Measurements from ENCODE around the gene IZUMO1.

Gene IZUMO1

DNA sequence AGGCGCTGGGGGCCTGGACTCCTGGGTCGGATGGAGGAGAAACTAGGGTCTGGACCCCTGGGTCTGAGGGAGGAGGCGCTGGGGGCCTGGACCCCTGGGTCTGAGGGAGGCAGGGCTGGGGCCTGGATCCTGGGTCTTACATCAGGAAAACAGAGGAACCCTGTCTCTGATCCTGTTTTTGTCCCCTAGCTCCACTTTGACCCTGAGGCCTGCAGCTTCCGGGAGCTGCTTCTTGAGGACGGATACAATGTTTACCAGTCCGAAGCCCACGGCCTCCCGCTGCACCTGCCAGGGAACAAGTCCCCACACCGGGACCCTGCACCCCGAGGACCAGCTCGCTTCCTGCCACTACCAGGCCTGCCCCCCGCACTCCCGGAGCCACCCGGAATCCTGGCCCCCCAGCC, 11.0 kb upstream of the IZUMO1 start:
- no peak overlapping the region for H3K4me3 ChIP-seq (ENCODE audit: low read depth, low read length)
- TF ChIP-seq MYC (IDR thresholded peaks at IDR 0.05; ENCODE audit: low read depth, low read length) (no peak), POLR2A (IDR thresholded peaks at IDR 0.05; ENCODE audit: extremely low read depth, insufficient read length) (no peak)
- TF ChIP-seq, protein P1, sequence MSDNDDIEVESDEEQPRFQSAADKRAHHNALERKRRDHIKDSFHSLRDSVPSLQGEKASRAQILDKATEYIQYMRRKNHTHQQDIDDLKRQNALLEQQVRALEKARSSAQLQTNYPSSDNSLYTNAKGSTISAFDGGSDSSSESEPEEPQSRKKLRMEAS (IDR thresholded peaks at IDR 0.05; ENCODE audit: low read depth, low read length) = no peak
- TF ChIP-seq, protein P2, sequence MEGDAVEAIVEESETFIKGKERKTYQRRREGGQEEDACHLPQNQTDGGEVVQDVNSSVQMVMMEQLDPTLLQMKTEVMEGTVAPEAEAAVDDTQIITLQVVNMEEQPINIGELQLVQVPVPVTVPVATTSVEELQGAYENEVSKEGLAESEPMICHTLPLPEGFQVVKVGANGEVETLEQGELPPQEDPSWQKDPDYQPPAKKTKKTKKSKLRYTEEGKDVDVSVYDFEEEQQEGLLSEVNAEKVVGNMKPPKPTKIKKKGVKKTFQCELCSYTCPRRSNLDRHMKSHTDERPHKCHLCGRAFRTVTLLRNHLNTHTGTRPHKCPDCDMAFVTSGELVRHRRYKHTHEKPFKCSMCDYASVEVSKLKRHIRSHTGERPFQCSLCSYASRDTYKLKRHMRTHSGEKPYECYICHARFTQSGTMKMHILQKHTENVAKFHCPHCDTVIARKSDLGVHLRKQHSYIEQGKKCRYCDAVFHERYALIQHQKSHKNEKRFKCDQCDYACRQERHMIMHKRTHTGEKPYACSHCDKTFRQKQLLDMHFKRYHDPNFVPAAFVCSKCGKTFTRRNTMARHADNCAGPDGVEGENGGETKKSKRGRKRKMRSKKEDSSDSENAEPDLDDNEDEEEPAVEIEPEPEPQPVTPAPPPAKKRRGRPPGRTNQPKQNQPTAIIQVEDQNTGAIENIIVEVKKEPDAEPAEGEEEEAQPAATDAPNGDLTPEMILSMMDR (IDR thresholded peaks at IDR 0.05; ENCODE audit: low read depth, low read length) = no peak
- DNase-seq (ENCODE audit: low read depth) = no peak

DNA sequence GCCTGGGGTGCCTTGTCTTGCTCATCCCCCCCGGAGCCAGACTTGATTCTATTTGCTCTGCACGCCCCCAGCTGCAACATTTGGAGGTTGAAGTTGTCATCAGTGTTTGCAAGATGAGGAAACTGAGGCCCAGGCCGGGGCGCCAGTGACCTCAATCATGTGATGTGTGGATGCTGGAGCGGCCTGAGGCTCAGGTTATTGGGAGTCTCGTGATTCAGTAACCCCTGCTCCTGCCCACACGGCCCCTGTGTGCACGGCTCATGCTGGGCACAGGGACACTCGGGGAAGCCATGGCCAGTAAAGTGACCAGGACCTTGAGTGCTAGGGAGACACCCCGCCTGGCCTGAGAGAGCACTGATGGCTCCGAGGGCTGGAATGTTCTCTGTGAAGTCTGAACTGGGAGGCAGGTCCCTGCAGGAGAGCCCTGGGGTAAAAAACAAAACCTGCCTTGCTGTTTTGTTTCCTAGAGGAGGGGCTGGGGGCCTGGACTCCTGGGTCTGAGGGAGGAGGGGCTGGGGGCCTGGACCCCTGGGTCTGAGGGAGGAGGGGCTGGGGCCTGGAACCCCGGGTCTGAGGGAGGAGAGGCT, 10.5 kb upstream of the IZUMO1 start:
- TF ChIP-seq, protein P2 (IDR thresholded peaks at IDR 0.05; ENCODE audit: low read depth, low read length) = no peak
- TF ChIP-seq POLR2A (IDR thresholded peaks at IDR 0.05; ENCODE audit: extremely low read depth, insufficient read length) (no peak), MYC (IDR thresholded peaks at IDR 0.05; ENCODE audit: low read depth, low read length) (no peak)
- TF ChIP-seq, protein P1 (IDR thresholded peaks at IDR 0.05; ENCODE audit: low read depth, low read length) = no peak
- no peak for DNase-seq (ENCODE audit: low read depth)
- no peak overlapping the region for H3K4me3 ChIP-seq (ENCODE audit: low read depth, low read length)

DNA sequence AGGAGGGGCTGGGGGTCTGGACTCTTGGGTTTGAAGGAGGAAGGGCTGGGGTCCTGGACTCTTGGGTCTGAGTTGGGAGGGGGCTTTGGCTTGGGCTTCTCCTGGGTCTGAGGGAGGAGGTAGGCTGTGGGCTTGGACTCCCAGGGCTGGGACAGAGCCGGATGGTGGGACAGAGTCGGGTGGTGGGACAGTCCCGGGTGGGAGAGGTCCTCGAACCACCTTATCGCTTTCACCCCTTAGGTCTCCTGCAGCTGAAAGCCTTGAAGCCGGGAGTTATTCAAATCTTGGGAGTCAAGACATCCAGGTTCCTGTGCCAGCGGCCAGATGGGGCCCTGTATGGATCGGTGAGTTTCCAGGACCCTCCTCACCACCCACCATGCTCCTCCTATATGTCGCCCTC, 10.0 kb upstream of the IZUMO1 start:
- TF ChIP-seq, protein P2 (IDR thresholded peaks at IDR 0.05; ENCODE audit: low read depth, low read length) = no peak
- TF ChIP-seq, protein P1 (IDR thresholded peaks at IDR 0.05; ENCODE audit: low read depth, low read length) = no peak
- TF ChIP-seq POLR2A (IDR thresholded peaks at IDR 0.05; ENCODE audit: extremely low read depth, insufficient read length) = no peak
- TF ChIP-seq MYC (IDR thresholded peaks at IDR 0.05; ENCODE audit: low read depth, low read length) = no peak
- no peak for DNase-seq (ENCODE audit: low read depth)
- H3K4me3 ChIP-seq (ENCODE audit: low read depth, low read length) = no peak overlapping the region

DNA sequence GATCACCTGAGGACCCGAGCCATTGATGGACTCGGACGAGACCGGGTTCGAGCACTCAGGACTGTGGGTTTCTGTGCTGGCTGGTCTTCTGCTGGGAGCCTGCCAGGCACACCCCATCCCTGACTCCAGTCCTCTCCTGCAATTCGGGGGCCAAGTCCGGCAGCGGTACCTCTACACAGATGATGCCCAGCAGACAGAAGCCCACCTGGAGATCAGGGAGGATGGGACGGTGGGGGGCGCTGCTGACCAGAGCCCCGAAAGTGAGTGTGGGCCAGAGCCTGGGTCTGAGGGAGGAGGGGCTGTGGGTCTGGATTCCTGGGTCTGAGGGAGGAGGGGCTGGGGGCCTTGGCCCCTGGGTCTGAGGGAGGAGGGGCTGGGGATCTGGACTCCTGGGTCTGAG, 9.5 kb upstream of the IZUMO1 start:
- H3K4me3 ChIP-seq (ENCODE audit: low read depth, low read length) = no peak overlapping the region
- TF ChIP-seq POLR2A (IDR thresholded peaks at IDR 0.05; ENCODE audit: extremely low read depth, insufficient read length) (no peak), MYC (IDR thresholded peaks at IDR 0.05; ENCODE audit: low read depth, low read length) (no peak)
- TF ChIP-seq, protein P1 (IDR thresholded peaks at IDR 0.05; ENCODE audit: low read depth, low read length) = no peak
- TF ChIP-seq, protein P2 (IDR thresholded peaks at IDR 0.05; ENCODE audit: low read depth, low read length) = no peak
- no peak for DNase-seq (ENCODE audit: low read depth)

DNA sequence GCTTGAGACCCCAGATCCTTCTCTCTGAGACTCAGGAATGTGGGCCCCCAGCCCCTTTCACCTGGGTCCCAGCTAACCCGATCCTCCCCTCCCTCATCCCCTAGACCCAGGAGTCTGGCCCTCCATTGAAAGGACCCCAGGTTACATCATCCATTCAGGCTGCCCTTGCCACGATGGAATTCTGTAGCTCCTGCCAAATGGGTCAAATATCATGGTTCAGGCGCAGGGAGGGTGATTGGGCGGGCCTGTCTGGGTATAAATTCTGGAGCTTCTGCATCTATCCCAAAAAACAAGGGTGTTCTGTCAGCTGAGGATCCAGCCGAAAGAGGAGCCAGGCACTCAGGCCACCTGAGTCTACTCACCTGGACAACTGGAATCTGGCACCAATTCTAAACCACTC, 9.1 kb upstream of the IZUMO1 start:
- DNase-seq (ENCODE audit: low read depth) = no peak
- H3K4me3 ChIP-seq (ENCODE audit: low read depth, low read length) = no peak overlapping the region
- TF ChIP-seq, protein P2 (IDR thresholded peaks at IDR 0.05; ENCODE audit: low read depth, low read length) = no peak
- TF ChIP-seq, protein P1 (IDR thresholded peaks at IDR 0.05; ENCODE audit: low read depth, low read length) = no peak
- TF ChIP-seq POLR2A (IDR thresholded peaks at IDR 0.05; ENCODE audit: extremely low read depth, insufficient read length) (no peak), MYC (IDR thresholded peaks at IDR 0.05; ENCODE audit: low read depth, low read length) (no peak)
